GM12891 (cell line): ENCODE measurements around the gene LZTS2.

Experiments
- POLR2A ChIP-seq: IDR thresholded peaks from 2 replicates; pipeline ENCODE4 v1.6.1; 2011; ENCODE audit warnings: low read depth, low read length, control low read depth
- POLR2AphosphoS5 ChIP-seq: IDR thresholded peaks from 2 replicates; pipeline ENCODE4 v1.6.1; 2011; ENCODE audit warnings: low read depth, low read length, control low read depth
- POU2F2 ChIP-seq: IDR thresholded peaks from 2 replicates; pipeline ENCODE4 v1.6.1; 2011; ENCODE audit warnings: low read depth, mild to moderate bottlenecking, control low read depth, low read length, moderate library complexity
- SPI1 ChIP-seq: IDR thresholded peaks from 2 replicates; pipeline ENCODE4 v1.6.1; 2011; ENCODE audit warnings: low read depth, low read length, control low read depth
- TAF1 ChIP-seq: IDR thresholded peaks from 2 replicates; pipeline ENCODE4 v1.6.1; 2011; ENCODE audit warnings: low read depth, low read length, control low read depth

- TF ChIP-seq POLR2A = no peak
- TF ChIP-seq POLR2AphosphoS5 = no peak
- no peak for TF ChIP-seq TAF1
- TF ChIP-seq SPI1 = no peak
- TF ChIP-seq POU2F2 = no peak
Measured at GRCh38 chr10:100986623-100986951, 13.0 kb upstream of the LZTS2 start.
